ENCODE measurements around the gene SH3RF3.

SH3RF3 gene

DNA sequence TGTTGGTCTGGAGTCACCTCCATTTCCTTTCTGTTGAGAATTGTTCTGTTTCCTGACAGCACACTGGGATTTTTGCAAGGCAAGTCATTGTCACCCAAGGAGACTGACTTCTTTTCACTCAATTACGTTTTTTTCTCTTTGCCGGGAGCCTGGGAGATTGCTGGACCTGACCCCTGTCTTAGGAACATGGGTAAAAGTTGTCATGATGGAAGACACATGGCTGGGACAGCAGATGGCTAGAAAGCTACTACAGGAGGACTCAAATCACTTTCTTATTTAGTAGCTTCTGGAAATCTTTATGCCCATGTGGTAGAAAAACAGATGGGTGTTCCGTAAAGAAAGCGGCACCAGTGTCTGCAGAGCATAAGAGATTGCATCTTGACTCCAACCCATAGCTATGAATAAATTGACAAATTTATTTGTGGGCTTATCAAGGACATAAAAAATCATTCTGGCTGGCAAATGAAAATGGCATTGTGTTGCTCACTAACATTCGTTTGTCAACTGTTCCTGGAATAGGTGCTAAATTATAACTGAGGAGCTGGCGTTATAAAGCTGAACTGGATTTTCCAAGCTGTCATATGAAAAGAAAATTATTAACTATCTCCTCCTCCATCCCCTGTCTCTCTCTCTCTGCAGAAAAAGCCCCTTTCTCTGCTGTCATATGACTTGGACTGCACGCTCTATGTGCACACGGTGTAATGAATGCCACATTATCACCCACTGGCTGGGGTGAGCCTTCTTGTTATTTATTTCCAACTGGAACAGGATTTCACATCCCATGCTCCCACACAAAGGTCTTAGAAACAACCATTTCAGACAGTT, 159.8 kb downstream of the SH3RF3 start:
- Histone ChIP-seq H3K27ac (ENCODE audit: low read depth, low read length, severe bottlenecking) (no peak overlapping the region), H3K9me3 (ENCODE audit: control insufficient read depth, low read length) (no peaks in the 10 kb centered on the region), H3K4me1 (ENCODE audit: control insufficient read depth, insufficient read depth, low read length, poor library complexity, severe bottlenecking) (no peaks in the 10 kb centered on the region), H3K36me3 (ENCODE audit: control insufficient read depth, insufficient read depth, low read length) (no peaks in the 10 kb centered on the region), H3K4me3 (ENCODE audit: extremely low read depth, insufficient read depth, low read length, poor library complexity, severe bottlenecking) (no peak overlapping the region)
- 93 to 94% methylated on average over 5 of the region's 8 CpGs for WGBS, 2 experiments (ENCODE audit: insufficient coverage in 2 of 2)

DNA sequence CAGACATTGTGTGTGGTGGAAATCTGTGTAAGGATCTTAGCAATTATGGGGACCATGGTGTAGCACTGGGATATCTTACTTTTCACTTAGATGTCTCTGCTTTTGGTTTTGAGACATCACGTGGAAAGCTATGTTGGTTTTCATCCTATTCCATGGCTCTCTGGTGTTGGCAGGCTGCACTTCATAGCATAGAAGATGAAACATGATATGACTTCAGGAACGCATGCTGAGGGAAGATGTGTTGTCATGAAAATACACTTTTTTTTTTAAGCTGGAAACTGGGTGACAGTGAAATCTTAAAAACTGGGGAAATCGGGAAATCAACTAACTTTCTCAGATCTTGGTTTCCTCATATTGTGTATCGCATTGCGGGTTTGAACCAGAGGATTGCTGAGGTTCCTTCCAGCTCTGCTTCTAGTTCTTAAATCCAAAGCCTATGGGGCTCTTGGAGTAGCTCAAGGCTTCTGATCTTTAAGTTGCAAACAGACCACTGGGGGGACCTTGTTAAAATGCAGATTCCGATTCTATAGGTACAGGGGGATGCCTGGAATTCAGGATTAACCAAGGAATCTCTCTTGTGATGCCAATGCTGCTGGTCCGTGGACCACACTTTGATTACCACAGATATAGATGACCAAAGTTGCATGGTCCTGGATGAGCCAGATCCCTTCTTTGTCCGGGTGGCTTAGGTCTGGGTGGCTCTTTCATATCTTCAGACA, 160.7 kb downstream of the SH3RF3 start:
- 75 to 77% methylated on average over 8 of the region's 8 CpGs for WGBS, 2 experiments (ENCODE audit: insufficient coverage in 2 of 2)
- H3K27ac ChIP-seq (ENCODE audit: low read depth, low read length, severe bottlenecking), result no peak overlapping the region
- H3K4me3 ChIP-seq (ENCODE audit: extremely low read depth, insufficient read depth, low read length, poor library complexity, severe bottlenecking), result no peak overlapping the region

DNA sequence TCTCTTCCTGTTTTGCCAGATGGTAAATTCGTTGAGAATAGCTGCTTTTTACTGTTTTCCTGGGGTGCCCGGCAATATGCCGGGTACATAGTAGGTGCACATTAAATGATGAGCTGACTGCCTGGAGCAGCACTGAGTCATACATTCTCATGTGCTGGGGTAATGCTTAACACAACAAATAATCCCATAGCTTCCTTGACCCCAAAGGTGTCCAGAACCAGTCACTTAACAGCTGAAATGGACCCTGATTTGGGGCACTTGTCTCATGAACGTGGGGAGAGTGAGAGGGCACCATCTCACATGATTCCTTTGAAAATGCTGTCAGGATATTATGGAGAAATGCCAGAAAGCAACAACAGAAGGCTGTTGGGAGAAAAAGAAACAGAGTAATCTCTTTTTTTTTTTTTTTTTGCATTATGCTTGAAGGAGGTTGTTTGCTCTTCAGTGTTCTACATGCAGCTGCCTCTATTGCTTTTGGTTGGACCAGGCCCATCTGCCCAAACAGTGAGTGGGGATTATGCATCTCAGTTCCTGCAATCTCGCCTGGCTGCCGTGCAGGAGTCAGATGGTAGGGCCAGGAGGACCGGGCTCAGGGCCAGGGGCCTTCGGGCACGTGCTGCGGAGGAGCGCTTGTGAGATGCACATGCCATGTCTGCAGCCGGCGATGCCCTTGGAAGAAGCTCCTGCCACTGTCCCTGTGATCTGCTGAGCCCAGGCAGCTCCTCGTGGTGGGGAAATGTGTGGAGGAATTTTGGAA, 162.1 kb downstream of the SH3RF3 start:
- Histone ChIP-seq H3K36me3 (ENCODE audit: control insufficient read depth, insufficient read depth, low read length) (no peaks in the 10 kb centered on the region), H3K9me3 (ENCODE audit: control insufficient read depth, low read length) (no peaks in the 10 kb centered on the region), H3K4me1 (ENCODE audit: control insufficient read depth, insufficient read depth, low read length, poor library complexity, severe bottlenecking) (no peaks in the 10 kb centered on the region), H3K4me3 (ENCODE audit: extremely low read depth, insufficient read depth, low read length, poor library complexity, severe bottlenecking) (no peak overlapping the region), H3K27ac (ENCODE audit: low read depth, low read length, severe bottlenecking) (no peak overlapping the region)
- WGBS, 2 experiments (ENCODE audit: insufficient coverage in 2 of 2), result 88 to 96% methylated on average over 10 to 13 of the region's 14 CpGs

More for the DNA sequence above, 160.7 kb downstream of the SH3RF3 start:
- Histone ChIP-seq H3K9me3 (ENCODE audit: control insufficient read depth, low read length) (no peaks in the 10 kb centered on the region), H3K36me3 (ENCODE audit: control insufficient read depth, insufficient read depth, low read length) (no peaks in the 10 kb centered on the region), H3K4me1 (ENCODE audit: control insufficient read depth, insufficient read depth, low read length, poor library complexity, severe bottlenecking) (no peaks in the 10 kb centered on the region)

DNA sequence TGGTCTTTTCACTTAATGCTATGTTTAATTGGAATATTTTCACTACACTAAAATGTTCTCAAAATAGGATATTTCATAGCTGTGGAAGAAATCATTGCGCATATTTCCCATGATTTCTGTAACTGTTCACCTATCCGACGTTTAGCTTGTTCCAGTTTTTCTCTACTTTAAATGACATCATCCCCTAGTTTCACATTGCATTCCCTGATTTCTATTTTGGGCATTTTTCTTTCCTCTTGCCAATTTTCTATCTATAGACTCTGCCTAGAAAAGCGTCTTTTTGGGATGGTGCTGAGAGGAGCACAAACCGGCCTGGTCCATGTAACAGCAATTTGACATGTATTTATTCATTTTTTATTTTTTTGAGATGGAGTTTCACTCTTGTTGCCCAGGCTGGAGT, 163.4 kb downstream of the SH3RF3 start:
- H3K4me3 ChIP-seq (ENCODE audit: extremely low read depth, insufficient read depth, low read length, poor library complexity, severe bottlenecking), result no peak overlapping the region
- H3K27ac ChIP-seq (ENCODE audit: low read depth, low read length, severe bottlenecking), result no peak overlapping the region
- H3K4me1 ChIP-seq (ENCODE audit: control insufficient read depth, insufficient read depth, low read length, poor library complexity, severe bottlenecking), result no peaks in the 10 kb centered on the region
- H3K36me3 ChIP-seq (ENCODE audit: control insufficient read depth, insufficient read depth, low read length), result no peaks in the 10 kb centered on the region
- 84 to 96% methylated on average over 3 of the region's 5 CpGs for WGBS, 2 experiments (ENCODE audit: insufficient coverage in 2 of 2)
- no peaks in the 10 kb centered on the region for H3K9me3 ChIP-seq (ENCODE audit: control insufficient read depth, low read length)

DNA sequence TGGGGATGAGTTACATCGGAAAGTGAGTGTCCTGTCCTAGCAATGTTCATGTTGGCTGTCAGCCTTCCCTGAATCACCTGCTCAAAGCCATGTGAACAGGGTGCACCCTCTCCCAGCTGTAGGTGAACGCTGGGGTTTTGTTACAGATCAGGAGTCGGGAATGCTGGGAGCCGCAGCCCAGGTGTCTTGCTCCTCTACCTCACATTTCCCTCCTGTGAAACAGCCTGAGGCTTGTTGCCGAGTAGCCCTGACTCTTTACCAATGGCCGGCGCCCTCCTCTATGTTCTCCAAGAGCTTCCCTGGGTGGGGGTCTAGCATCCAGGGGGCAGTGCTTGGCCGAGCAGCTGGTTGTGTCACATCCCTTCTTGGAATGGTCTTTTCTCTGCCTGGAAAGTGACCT, 164.7 kb downstream of the SH3RF3 start:
- no peaks in the 10 kb centered on the region for H3K36me3 ChIP-seq (ENCODE audit: control insufficient read depth, insufficient read depth, low read length)
- H3K4me3 ChIP-seq (ENCODE audit: extremely low read depth, insufficient read depth, low read length, poor library complexity, severe bottlenecking), result no peak overlapping the region
- no peaks in the 10 kb centered on the region for H3K9me3 ChIP-seq (ENCODE audit: control insufficient read depth, low read length)
- no peak overlapping the region for H3K27ac ChIP-seq (ENCODE audit: low read depth, low read length, severe bottlenecking)
- 90 to 95% methylated on average over 8 of the region's 8 CpGs for WGBS, 2 experiments (ENCODE audit: insufficient coverage in 2 of 2)
- H3K4me1 ChIP-seq (ENCODE audit: control insufficient read depth, insufficient read depth, low read length, poor library complexity, severe bottlenecking), result no peaks in the 10 kb centered on the region

DNA sequence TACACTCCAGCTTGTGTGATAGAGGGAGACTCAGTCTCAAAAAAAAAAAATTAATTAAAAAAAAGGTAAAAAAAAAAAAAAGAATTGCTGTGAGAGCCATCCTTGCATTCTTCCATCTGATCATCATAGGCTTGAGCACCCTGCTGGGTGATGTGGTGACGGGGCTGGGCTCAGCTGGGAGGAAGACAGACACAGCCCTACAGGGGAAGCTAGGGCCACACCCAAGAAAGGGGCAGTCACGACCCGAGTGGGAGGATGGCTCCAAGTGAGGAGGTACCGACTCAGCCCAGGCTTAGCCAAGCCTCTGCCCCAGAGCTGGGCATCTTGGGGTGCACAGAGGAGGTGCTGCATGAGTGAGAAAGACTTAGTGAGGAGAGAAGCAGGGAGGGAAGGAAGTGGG, 165.5 kb downstream of the SH3RF3 start:
- no peak overlapping the region for H3K4me3 ChIP-seq (ENCODE audit: extremely low read depth, insufficient read depth, low read length, poor library complexity, severe bottlenecking)
- H3K9me3 ChIP-seq (ENCODE audit: control insufficient read depth, low read length), result no peaks in the 10 kb centered on the region
- H3K4me1 ChIP-seq (ENCODE audit: control insufficient read depth, insufficient read depth, low read length, poor library complexity, severe bottlenecking), result no peaks in the 10 kb centered on the region
- 84 to 93% methylated on average over 4 of the region's 4 CpGs for WGBS, 2 experiments (ENCODE audit: insufficient coverage in 2 of 2)
- no peak overlapping the region for H3K27ac ChIP-seq (ENCODE audit: low read depth, low read length, severe bottlenecking)
- no peaks in the 10 kb centered on the region for H3K36me3 ChIP-seq (ENCODE audit: control insufficient read depth, insufficient read depth, low read length)

DNA sequence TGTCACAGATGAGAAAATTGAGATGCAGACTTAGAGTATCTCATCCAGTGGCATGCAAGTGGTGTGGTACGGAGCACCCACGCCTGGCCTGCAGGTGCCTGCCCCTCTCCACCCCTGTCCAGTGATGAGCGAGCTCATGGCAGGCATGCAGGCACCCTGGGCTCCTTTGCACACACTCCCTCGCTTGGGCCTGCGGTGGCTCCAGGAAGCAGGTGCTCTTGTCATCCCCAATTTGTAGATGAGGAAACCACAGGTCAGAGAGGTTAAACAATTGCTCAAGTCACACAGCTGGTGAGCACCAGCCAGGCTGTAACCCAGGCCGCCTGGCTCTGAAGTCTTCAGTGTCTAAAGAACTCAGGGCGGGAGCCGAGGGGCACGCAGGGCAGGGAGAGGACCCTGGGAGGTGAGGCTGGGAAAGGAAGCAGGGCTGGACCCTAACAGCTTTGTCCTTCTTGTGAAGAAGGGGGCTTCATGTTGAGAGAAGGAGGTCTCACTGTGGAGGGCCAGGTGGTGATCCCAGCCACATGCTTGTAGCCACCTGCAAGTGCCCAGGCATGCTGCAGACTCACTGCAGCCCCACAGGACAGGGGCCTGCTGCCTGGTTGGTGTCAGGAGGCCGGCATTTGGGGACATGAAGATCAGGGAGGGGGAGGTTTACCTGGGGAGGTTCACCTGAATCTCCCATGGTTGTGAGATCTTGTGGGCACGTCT, 166.2 kb downstream of the SH3RF3 start:
- Histone ChIP-seq H3K4me1 (ENCODE audit: control insufficient read depth, insufficient read depth, low read length, poor library complexity, severe bottlenecking) (no peaks in the 10 kb centered on the region), H3K4me3 (ENCODE audit: extremely low read depth, insufficient read depth, low read length, poor library complexity, severe bottlenecking) (no peak overlapping the region), H3K27ac (ENCODE audit: low read depth, low read length, severe bottlenecking) (no peak overlapping the region), H3K9me3 (ENCODE audit: control insufficient read depth, low read length) (no peaks in the 10 kb centered on the region), H3K36me3 (ENCODE audit: control insufficient read depth, insufficient read depth, low read length) (no peaks in the 10 kb centered on the region)
- 96% methylated on average over 10 to 11 of the region's 11 CpGs for WGBS, 2 experiments (ENCODE audit: insufficient coverage in 2 of 2)

DNA sequence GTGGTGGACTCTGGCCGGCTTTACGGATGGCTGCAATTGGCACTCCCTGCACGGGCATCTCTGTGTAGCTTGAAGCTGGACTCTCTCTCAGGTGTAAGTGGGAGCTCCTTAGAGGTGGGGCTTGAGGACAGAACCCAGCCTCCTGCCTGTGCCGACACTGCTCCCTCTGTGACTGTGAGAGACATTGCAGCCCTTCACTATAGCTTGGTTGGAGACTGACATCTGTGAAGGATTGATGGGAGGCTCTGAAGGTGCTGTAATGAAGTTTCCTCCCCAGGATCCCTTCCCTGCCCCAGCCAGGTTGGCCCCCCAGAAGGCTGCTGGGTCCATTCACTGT, 166.7 kb downstream of the SH3RF3 start:
- no peak overlapping the region for H3K27ac ChIP-seq (ENCODE audit: low read depth, low read length, severe bottlenecking)
- H3K9me3 ChIP-seq (ENCODE audit: control insufficient read depth, low read length), result no peaks in the 10 kb centered on the region
- no peaks in the 10 kb centered on the region for H3K4me1 ChIP-seq (ENCODE audit: control insufficient read depth, insufficient read depth, low read length, poor library complexity, severe bottlenecking)
- H3K4me3 ChIP-seq (ENCODE audit: extremely low read depth, insufficient read depth, low read length, poor library complexity, severe bottlenecking), result no peak overlapping the region
- H3K36me3 ChIP-seq (ENCODE audit: control insufficient read depth, insufficient read depth, low read length), result no peaks in the 10 kb centered on the region
- 83 to 89% methylated on average over 2 to 3 of the region's 4 CpGs for WGBS, 2 experiments (ENCODE audit: insufficient coverage in 2 of 2)

DNA sequence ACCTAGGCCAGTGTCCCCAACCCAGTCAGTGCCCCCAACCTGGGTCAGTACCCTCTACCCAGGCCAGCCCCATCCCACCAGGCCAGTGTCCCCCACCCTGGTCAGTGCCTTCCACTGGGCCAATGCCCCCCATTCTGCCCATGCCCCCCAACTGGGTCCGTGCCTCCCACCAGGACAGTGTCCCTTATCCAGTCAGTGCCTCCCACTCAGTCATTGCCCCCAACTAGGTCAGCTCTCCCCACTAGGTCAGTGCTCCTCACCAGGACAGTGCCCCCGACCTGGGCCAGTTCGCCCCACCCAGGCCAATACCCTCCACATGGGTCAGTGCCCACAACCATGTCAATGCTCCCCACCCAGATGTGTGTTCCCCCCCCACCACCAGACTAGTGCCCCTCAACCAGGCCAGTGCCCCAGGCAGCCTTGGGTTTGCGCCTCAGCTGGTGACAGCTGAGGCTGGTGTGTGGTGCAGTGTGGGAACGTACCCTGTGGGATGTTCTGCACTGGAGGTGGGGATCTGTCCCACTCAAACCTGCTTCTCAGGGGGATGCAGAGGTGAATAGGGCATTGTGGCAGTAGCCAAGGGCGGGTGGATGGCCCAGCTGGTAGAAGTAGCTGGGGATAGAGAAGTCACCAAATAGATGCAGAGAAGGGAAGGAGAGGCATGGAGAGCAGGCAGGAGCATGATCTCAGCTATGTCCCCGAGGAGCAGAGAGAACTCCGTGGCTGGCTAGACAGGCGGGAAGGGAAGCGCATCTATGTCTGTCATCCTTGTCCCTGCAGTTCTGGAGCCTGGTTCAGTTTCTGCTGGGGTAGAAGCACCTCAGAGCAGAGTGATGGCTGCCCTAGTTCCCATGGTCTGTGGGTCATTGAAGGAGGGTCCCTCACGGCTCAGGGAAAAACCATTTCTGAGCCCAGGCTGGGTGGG, 168.8 kb downstream of the SH3RF3 start:
- H3K36me3 ChIP-seq (ENCODE audit: control insufficient read depth, insufficient read depth, low read length), result no peaks in the 10 kb centered on the region
- H3K27ac ChIP-seq (ENCODE audit: low read depth, low read length, severe bottlenecking), result no peak overlapping the region
- no peaks in the 10 kb centered on the region for H3K4me1 ChIP-seq (ENCODE audit: control insufficient read depth, insufficient read depth, low read length, poor library complexity, severe bottlenecking)
- no peak overlapping the region for H3K4me3 ChIP-seq (ENCODE audit: extremely low read depth, insufficient read depth, low read length, poor library complexity, severe bottlenecking)
- WGBS, 2 experiments (ENCODE audit: insufficient coverage in 2 of 2), result 92 to 96% methylated on average over 7 to 11 of the region's 11 CpGs
- no peaks in the 10 kb centered on the region for H3K9me3 ChIP-seq (ENCODE audit: control insufficient read depth, low read length)
